HG03025 (cell line): ENCODE data around the gene RRH.
A peak's percentile ranks its signal among the peaks of the same experiment; 100 is the strongest.
"Not testable (repeated sequence)": the region's sequence is repeated elsewhere in the genome, so short reads cannot be mapped to it uniquely, and the experiment has no call there.

Experiments
- ATAC-seq: cut with Tn5 transposase; IDR thresholded peaks from one replicate; pipeline ENCODE4 v1.9.1; 2021; ENCODE audit warnings: mild to moderate bottlenecking, moderate library complexity; ENCODE audit not compliant: unreplicated experiment, low FRiP score

RRH gene

GRCh38 chr4:109836985-109837384 lies 9.2 kb downstream of the RRH start:
- ATAC-seq = no peak

GRCh38 chr4:109846395-109847098 lies 18.8 kb downstream of the RRH start:
- ATAC-seq = no peak

GRCh38 chr4:109847896-109848442 lies 20.2 kb downstream of the RRH start, which contains the start of gene LRIT3:
Gene LRIT3 (plus strand): TSS chr4:109848107. CDS start chr4:109848202, 95 bp downstream.
- no peak for ATAC-seq

- no peak for ATAC-seq
Observed at GRCh38 chr4:109848501-109848900, 20.7 kb downstream of the RRH start.

GRCh38 chr4:109850601-109851000 lies 22.8 kb downstream of the RRH start:
- ATAC-seq = no peak

GRCh38 chr4:109859426-109860300 lies 31.9 kb downstream of the RRH start:
- not testable (repeated sequence) for ATAC-seq

GRCh38 chr4:109861271-109861670 lies 33.5 kb downstream of the RRH start:
- no peak for ATAC-seq

- no peak for ATAC-seq
Observed at GRCh38 chr4:109861916-109862511, 34.2 kb downstream of the RRH start.

- ATAC-seq = no peak
Observed at GRCh38 chr4:109864134-109864533, 36.4 kb downstream of the RRH start.

GRCh38 chr4:109870061-109870460 lies 42.3 kb downstream of the RRH start:
- ATAC-seq = no peak

GRCh38 chr4:109872065-109872464 lies 44.3 kb downstream of the RRH start:
- no peak for ATAC-seq

- no peak for ATAC-seq
Observed at GRCh38 chr4:109872950-109873656, 45.3 kb downstream of the RRH start.

GRCh38 chr4:109873791-109874514 lies 46.2 kb downstream of the RRH start:
- no peak for ATAC-seq

GRCh38 chr4:109875106-109875505 lies 47.3 kb downstream of the RRH start:
- no peak for ATAC-seq

GRCh38 chr4:109875553-109875952 lies 47.8 kb downstream of the RRH start:
- not testable (repeated sequence) for ATAC-seq

GRCh38 chr4:109876634-109877265 lies 49.0 kb downstream of the RRH start:
- no peak for ATAC-seq

GRCh38 chr4:109877400-109877799 lies 49.6 kb downstream of the RRH start:
- peak; percentile 91 for ATAC-seq

GRCh38 chr4:109878355-109878754 lies 50.6 kb downstream of the RRH start:
- no peak for ATAC-seq

GRCh38 chr4:109879081-109879480 lies 51.3 kb downstream of the RRH start:
- ATAC-seq = no peak
